Lower leg skin (tissue), 4 donors: ENCODE measurements around the gene ARF1. TPM values are rescaled to one million over a fixed set of nuclear protein-coding genes. Genes with fewer than 3 reads are reported as not detected.

ENCODE experiments used
- DNase-seq, 2 donors: peaks; one replicate each; pipeline ENCODE4 v3.0.0-alpha.2; 2019; ENCODE audit warnings: low spot score in 2 of 2
- H3K4me3 ChIP-seq: fragments of 200-600 bp; sonication (generic); 2 replicates; pipeline ENCODE4 v1.5.1; 2017; ENCODE audit warnings: mild to moderate bottlenecking, low read depth; ENCODE audit not compliant: poor library complexity, severe bottlenecking
- POLR2A ChIP-seq, 2 donors: fragments of 450-650 bp; IDR thresholded peaks; one replicate each; pipeline ENCODE4 v1.6.1; 2016 to 2017; ENCODE audit warnings: antibody characterized with exemption in 2 of 2, mild to moderate bottlenecking in 1 of 2, moderate library complexity in 1 of 2
- WGBS, 2 donors: methylation state at CpG; one replicate each; pipeline ENCODE4 v1.1.5; 2018; 5-methylcytosine and 5-hydroxymethylcytosine counted together
- intact Hi-C: fragments of 100-400 bp; cut with DNase I; formaldehyde crosslinking; loops from one replicate; pipeline ENCODE4 v1.15.0; 2023; ENCODE audit warnings: low total_unique reads
- total RNA-seq, 4 donors: library from RNA; depleted of rRNA; stranded (reverse); fragments of >200 nt; gene quantifications; one replicate each; pipeline ENCODE4 v1.1.0, GENCODE V29; 2016
- TF ChIP-seq, protein P1 (sequence below), 3 donors: fragments of 450-650 bp; IDR thresholded peaks; one replicate each; pipeline ENCODE4 v1.5.1; 2016; ENCODE audit warnings: antibody characterized with exemption in 3 of 3, mild to moderate bottlenecking in 3 of 3, moderate library complexity in 2 of 3

The ARF1 gene
- total RNA-seq, 4 donors from 2014 or later: 242 to 326 (median 317) TPM

DNA sequence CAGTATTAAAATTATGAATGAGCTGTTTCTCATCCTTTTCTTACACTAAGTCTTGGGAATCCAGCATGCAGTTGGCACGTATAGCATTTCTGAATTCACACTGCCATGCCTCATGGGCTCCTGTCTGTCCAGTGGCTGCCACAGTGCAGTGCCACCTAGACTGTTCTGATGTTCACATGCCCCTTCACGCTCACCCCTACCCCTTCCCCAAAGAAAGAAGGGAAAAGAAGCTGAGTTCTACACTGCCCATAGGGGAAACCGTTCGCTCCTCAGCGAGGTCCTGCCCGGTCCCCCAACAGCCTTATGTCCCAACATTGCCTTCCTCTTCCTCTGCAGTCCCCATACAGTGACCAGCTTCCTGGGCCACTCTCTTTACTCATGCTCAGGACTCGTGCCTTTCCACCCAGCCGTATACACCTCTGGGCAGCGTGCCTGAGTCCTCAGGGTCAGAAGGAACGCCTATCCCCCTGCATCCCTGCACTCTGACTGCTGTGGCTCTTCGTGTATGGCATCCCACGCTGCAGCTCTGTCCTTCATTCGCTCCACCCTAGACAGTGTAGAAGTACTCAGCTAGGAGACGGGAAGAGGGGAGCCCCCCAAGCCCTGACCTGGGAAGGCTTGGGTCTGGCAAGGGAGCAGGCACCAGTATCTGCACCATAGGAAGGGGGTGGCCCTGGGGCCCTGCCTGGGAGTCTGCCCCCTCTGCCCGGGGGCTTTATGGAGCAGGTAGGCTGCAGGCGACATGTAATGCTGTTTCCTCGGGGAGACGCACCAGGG is 24.1 kb upstream of the ARF1 start:
- H3K4me3 ChIP-seq: no peak overlapping the region
- WGBS, 2 donors: 62 to 70% methylated on average over 14 to 17 of the region's 18 CpGs
- peak in 1 of 2 donors; percentile 80 for DNase-seq
- TF ChIP-seq, protein P1, sequence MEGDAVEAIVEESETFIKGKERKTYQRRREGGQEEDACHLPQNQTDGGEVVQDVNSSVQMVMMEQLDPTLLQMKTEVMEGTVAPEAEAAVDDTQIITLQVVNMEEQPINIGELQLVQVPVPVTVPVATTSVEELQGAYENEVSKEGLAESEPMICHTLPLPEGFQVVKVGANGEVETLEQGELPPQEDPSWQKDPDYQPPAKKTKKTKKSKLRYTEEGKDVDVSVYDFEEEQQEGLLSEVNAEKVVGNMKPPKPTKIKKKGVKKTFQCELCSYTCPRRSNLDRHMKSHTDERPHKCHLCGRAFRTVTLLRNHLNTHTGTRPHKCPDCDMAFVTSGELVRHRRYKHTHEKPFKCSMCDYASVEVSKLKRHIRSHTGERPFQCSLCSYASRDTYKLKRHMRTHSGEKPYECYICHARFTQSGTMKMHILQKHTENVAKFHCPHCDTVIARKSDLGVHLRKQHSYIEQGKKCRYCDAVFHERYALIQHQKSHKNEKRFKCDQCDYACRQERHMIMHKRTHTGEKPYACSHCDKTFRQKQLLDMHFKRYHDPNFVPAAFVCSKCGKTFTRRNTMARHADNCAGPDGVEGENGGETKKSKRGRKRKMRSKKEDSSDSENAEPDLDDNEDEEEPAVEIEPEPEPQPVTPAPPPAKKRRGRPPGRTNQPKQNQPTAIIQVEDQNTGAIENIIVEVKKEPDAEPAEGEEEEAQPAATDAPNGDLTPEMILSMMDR (IDR thresholded peaks at IDR 0.05): no peak
- no peak for TF ChIP-seq POLR2A (IDR thresholded peaks at IDR 0.05)
- intact Hi-C loops: no loop called here

DNA sequence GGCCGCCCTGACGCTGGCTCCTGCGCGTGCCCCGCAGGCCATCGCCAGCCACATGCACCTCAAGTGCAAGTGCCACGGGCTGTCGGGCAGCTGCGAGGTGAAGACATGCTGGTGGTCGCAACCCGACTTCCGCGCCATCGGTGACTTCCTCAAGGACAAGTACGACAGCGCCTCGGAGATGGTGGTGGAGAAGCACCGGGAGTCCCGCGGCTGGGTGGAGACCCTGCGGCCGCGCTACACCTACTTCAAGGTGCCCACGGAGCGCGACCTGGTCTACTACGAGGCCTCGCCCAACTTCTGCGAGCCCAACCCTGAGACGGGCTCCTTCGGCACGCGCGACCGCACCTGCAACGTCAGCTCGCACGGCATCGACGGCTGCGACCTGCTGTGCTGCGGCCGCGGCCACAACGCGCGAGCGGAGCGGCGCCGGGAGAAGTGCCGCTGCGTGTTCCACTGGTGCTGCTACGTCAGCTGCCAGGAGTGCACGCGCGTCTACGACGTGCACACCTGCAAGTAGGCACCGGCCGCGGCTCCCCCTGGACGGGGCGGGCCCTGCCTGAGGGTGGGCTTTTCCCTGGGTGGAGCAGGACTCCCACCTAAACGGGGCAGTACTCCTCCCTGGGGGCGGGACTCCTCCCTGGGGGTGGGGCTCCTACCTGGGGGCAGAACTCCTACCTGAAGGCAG is 23.4 kb upstream of the ARF1 start:
- TF ChIP-seq POLR2A (IDR thresholded peaks at IDR 0.05): no peak
- TF ChIP-seq, protein P1 (IDR thresholded peaks at IDR 0.05): no peak
- H3K4me3 ChIP-seq: no peak overlapping the region
- peak in 1 of 2 donors; percentile 83 for DNase-seq
- intact Hi-C loops: no loop called here
- 9 to 29% methylated on average over 9 to 45 of the region's 66 CpGs for WGBS, 2 donors

DNA sequence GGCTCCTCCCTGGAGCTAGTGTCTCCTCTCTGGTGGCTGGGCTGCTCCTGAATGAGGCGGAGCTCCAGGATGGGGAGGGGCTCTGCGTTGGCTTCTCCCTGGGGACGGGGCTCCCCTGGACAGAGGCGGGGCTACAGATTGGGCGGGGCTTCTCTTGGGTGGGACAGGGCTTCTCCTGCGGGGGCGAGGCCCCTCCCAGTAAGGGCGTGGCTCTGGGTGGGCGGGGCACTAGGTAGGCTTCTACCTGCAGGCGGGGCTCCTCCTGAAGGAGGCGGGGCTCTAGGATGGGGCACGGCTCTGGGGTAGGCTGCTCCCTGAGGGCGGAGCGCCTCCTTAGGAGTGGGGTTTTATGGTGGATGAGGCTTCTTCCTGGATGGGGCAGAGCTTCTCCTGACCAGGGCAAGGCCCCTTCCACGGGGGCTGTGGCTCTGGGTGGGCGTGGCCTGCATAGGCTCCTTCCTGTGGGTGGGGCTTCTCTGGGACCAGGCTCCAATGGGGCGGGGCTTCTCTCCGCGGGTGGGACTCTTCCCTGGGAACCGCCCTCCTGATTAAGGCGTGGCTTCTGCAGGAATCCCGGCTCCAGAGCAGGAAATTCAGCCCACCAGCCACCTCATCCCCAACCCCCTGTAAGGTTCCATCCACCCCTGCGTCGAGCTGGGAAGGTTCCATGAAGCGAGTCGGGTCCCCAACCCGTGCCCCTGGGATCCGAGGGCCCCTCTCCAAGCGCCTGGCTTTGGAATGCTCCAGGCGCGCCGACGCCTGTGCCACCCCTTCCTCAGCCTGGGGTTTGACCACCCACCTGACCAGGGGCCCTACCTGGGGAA is 22.7 kb upstream of the ARF1 start:
- intact Hi-C loops: no loop called here
- H3K4me3 ChIP-seq: no peak overlapping the region
- peak; percentile 82 to 95 for DNase-seq
- 5 to 7% methylated on average over 23 to 29 of the region's 33 CpGs for WGBS, 2 donors
- TF ChIP-seq, protein P1 (IDR thresholded peaks at IDR 0.05): no peak
- TF ChIP-seq POLR2A (IDR thresholded peaks at IDR 0.05): no peak

DNA sequence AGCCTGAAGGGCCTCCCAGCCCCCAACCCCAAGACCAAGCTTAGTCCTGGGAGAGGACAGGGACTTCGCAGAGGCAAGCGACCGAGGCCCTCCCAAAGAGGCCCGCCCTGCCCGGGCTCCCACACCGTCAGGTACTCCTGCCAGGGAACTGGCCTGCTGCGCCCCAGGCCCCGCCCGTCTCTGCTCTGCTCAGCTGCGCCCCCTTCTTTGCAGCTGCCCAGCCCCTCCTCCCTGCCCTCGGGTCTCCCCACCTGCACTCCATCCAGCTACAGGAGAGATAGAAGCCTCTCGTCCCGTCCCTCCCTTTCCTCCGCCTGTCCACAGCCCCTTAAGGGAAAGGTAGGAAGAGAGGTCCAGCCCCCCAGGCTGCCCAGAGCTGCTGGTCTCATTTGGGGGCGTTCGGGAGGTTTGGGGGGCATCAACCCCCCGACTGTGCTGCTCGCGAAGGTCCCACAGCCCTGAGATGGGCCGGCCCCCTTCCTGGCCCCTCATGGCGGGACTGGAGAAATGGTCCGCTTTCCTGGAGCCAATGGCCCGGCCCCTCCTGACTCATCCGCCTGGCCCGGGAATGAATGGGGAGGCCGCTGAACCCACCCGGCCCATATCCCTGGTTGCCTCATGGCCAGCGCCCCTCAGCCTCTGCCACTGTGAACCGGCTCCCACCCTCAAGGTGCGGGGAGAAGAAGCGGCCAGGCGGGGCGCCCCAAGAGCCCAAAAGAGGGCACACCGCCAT is 21.9 kb upstream of the ARF1 start:
- WGBS, 2 donors: 21 to 23% methylated on average over 30 to 31 of the region's 34 CpGs
- no peak overlapping the region for H3K4me3 ChIP-seq
- intact Hi-C loops: no loop called here
- DNase-seq: no peak
- no peak for TF ChIP-seq POLR2A (IDR thresholded peaks at IDR 0.05)
- TF ChIP-seq, protein P1 (IDR thresholded peaks at IDR 0.05): no peak

DNA sequence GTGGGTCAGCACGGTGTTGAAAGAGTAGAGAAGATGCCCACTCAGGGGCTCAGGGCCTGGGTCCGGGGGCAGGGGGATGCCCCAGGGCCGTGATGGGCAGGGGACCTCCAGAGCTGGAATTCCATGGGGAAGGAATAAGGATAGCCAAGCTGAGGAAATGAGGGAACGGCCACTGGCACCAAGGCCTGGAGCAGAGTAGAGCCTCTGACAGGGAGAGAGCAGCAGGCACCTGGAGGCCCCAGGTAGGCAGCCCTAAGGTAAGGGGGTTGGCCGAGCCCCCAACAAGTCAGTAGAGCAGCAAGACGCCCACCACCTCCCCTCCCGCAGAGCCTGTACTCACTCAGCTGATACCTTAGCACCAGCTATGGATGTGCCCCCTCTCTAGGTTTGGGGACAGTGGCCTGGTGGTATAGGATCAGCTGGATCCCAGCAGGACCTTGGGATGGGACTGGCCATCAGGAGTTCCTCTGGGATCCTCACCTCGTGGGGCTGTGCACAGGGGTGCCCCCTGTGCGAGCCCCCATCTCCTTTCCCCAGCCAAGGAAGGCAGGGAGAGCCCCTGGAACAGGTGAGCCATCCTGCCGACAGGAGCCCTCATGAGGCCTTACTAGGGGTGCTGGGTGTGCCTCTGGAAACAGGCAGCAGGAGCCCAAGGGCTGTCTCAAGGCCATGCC is 21.0 kb upstream of the ARF1 start:
- WGBS, 2 donors: 71 to 75% methylated on average over 10 of the region's 10 CpGs
- DNase-seq: peak in 1 of 2 donors; percentile 85
- TF ChIP-seq, protein P1 (IDR thresholded peaks at IDR 0.05): no peak
- no peak for TF ChIP-seq POLR2A (IDR thresholded peaks at IDR 0.05)
- intact Hi-C loops: no loop called here
- H3K4me3 ChIP-seq: no peak overlapping the region
